Adrenal gland (tissue), 5 donors: ENCODE results near the gene MICOS13.

Experiments
- POLR2A ChIP-seq, 2 donors: fragments of 450-650 bp; IDR thresholded peaks; one replicate each; pipeline ENCODE4 v1.6.1; 2017; ENCODE audit warnings: antibody characterized with exemption in 2 of 2, mild to moderate bottlenecking in 2 of 2, moderate library complexity in 1 of 2
- TF ChIP-seq, protein P1 (sequence below), 6 experiments: fragments of 450-650 bp in 4 of 6; fragments of 200-600 bp in 2 of 6; sonication (generic) in 1 of 6; IDR thresholded peaks; 1 replicate in 5 of 6; 2 replicates in 1 of 6; pipeline versions ENCODE4 v1.5.1 to v1.8.0; 2016 to 2021; ENCODE audit warnings: antibody characterized with exemption in 6 of 6, mild to moderate bottlenecking in 2 of 6, moderate library complexity in 1 of 6
- donor health status: DM: no; HTN: no; CAD: no.

GRCh38 chr19:5648464-5648863, 31.9 kb downstream of the MICOS13 start:
- TF ChIP-seq, protein P1, sequence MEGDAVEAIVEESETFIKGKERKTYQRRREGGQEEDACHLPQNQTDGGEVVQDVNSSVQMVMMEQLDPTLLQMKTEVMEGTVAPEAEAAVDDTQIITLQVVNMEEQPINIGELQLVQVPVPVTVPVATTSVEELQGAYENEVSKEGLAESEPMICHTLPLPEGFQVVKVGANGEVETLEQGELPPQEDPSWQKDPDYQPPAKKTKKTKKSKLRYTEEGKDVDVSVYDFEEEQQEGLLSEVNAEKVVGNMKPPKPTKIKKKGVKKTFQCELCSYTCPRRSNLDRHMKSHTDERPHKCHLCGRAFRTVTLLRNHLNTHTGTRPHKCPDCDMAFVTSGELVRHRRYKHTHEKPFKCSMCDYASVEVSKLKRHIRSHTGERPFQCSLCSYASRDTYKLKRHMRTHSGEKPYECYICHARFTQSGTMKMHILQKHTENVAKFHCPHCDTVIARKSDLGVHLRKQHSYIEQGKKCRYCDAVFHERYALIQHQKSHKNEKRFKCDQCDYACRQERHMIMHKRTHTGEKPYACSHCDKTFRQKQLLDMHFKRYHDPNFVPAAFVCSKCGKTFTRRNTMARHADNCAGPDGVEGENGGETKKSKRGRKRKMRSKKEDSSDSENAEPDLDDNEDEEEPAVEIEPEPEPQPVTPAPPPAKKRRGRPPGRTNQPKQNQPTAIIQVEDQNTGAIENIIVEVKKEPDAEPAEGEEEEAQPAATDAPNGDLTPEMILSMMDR (IDR thresholded peaks at IDR 0.05): no peak
- no peak for TF ChIP-seq POLR2A (IDR thresholded peaks at IDR 0.05)
